Liver (tissue), 9 donors: ENCODE data around the gene GRIPAP1. TPM values are rescaled to one million over a fixed set of nuclear protein-coding genes. Genes with fewer than 3 reads are reported as not detected.

ENCODE experiments used
- DNase-seq: peaks from one replicate; pipeline ENCODE4 v3.0.0-alpha.2; 2017; ENCODE audit warnings: low spot score
- H3K27ac ChIP-seq, 2 donors: one replicate each; pipeline ENCODE4 v1.7.0; 2013; ENCODE audit warnings: inconsistent platforms in 2 of 2, low read length in 2 of 2, control low read depth in 1 of 2, low read depth in 1 of 2, mild to moderate bottlenecking in 1 of 2
- H3K27me3 ChIP-seq, 4 donors: one replicate each; pipeline versions ENCODE4 v1.6.1 to v1.7.0; 2013; ENCODE audit warnings: low read length in 3 of 4, inconsistent platforms in 1 of 4, mild to moderate bottlenecking in 1 of 4, moderate library complexity in 1 of 4; ENCODE audit not compliant: control insufficient read depth in 4 of 4, insufficient read depth in 4 of 4
- H3K36me3 ChIP-seq, 4 donors: one replicate each; pipeline versions ENCODE4 v1.6.1 to v1.7.0; 2013; ENCODE audit warnings: low read length in 3 of 4, mild to moderate bottlenecking in 3 of 4, low read depth in 1 of 4, moderate library complexity in 1 of 4; ENCODE audit not compliant: control insufficient read depth in 4 of 4, insufficient read depth in 3 of 4
- H3K4me1 ChIP-seq, 4 donors: one replicate each; pipeline versions ENCODE4 v1.6.1 to v1.7.0; 2013; ENCODE audit warnings: low read length in 3 of 4, mild to moderate bottlenecking in 3 of 4, moderate library complexity in 1 of 4; ENCODE audit not compliant: control insufficient read depth in 4 of 4, insufficient read depth in 4 of 4
- H3K4me3 ChIP-seq, 3 donors: one replicate each; pipeline versions ENCODE4 v1.6.1 to v1.7.0; 2013; ENCODE audit warnings: low read length in 3 of 3, control low read depth in 1 of 3, low read depth in 1 of 3, mild to moderate bottlenecking in 1 of 3
- H3K9ac ChIP-seq, 2 donors: one replicate each; pipeline ENCODE4 v1.7.0; 2013; ENCODE audit warnings: low read length in 2 of 2, mild to moderate bottlenecking in 2 of 2, moderate library complexity in 2 of 2, control low read depth in 1 of 2, low read depth in 1 of 2
- H3K9me3 ChIP-seq, 4 donors: one replicate each; pipeline versions ENCODE4 v1.6.1 to v1.7.0; 2013; ENCODE audit warnings: low read length in 3 of 4; ENCODE audit not compliant: control insufficient read depth in 4 of 4
- HNF4G ChIP-seq: IDR thresholded peaks from 2 replicates; pipeline ENCODE4 v1.6.1; 2016; ENCODE audit warnings: antibody characterized with exemption
- RAD21 ChIP-seq, 2 donors: IDR thresholded peaks; 2 replicates each; pipeline ENCODE4 v1.6.1; 2016; ENCODE audit warnings: antibody characterized with exemption in 2 of 2, mild to moderate bottlenecking in 2 of 2
- SP1 ChIP-seq: IDR thresholded peaks from 2 replicates; pipeline ENCODE4 v1.6.1; 2018; ENCODE audit warnings: antibody characterized with exemption, mild to moderate bottlenecking
- TAF1 ChIP-seq: conservative IDR thresholded peaks from 2 replicates; pipeline ENCODE4 v1.6.1; 2016; ENCODE audit warnings: antibody characterized with exemption, mild to moderate bottlenecking
- YY1 ChIP-seq: IDR thresholded peaks from 2 replicates; pipeline ENCODE4 v1.6.1; 2016; ENCODE audit warnings: antibody characterized with exemption, mild to moderate bottlenecking
- WGBS: extraction: QIAGEN DNeasy Blood & Tissue Kit; methylation state at CpG from one replicate; pipeline ENCODE4 v1.1.7; 2013; 5-methylcytosine and 5-hydroxymethylcytosine counted together
- polyA plus RNA-seq, 2 donors: library from polyadenylated mRNA; stranded (reverse) in 1 of 2; unstranded in 1 of 2; fragments of 200-250 nt in 1 of 2; fragments of >200 nt in 1 of 2; fragmentation: Nextera tagmentation in 1 of 2; extraction: Ambion mirVana in 1 of 2; gene quantifications; one replicate each; pipeline versions ENCODE4 v1.2.1 to v1.2.3, GENCODE V29; 2013 to 2015
- total RNA-seq, 2 donors: library from RNA; depleted of rRNA; stranded (reverse); fragments of >200 nt; gene quantifications; one replicate each; pipeline ENCODE4 v1.2.3, GENCODE V29; 2014
- TF ChIP-seq, protein P1 (sequence below): IDR thresholded peaks from 2 replicates; pipeline ENCODE4 v1.6.1; 2016; ENCODE audit warnings: antibody characterized with exemption
- TF ChIP-seq, protein P2 (sequence below): IDR thresholded peaks from 2 replicates; pipeline ENCODE4 v1.6.1; 2016; ENCODE audit warnings: antibody characterized with exemption, mild to moderate bottlenecking
- TF ChIP-seq, protein P3 (sequence below): fragments of 150-350 bp; IDR thresholded peaks from 2 replicates; pipeline ENCODE4 v1.5.1; 2017; ENCODE audit warnings: improper control_type of control experiment, low read depth, low read length; ENCODE audit not compliant: missing input control
- TF ChIP-seq, protein P4 (sequence below): IDR thresholded peaks from 2 replicates; pipeline ENCODE4 v1.6.1; 2016; ENCODE audit warnings: antibody characterized with exemption
- donor health status: healthy.
- donor health status: healthy.
- donor health status: healthy.
- donor health status: healthy.
- donor health status: healthy.

Gene GRIPAP1
- total and polyA plus RNA-seq, 4 donors = 14.1 to 21.3 (median 16.4) TPM

DNA sequence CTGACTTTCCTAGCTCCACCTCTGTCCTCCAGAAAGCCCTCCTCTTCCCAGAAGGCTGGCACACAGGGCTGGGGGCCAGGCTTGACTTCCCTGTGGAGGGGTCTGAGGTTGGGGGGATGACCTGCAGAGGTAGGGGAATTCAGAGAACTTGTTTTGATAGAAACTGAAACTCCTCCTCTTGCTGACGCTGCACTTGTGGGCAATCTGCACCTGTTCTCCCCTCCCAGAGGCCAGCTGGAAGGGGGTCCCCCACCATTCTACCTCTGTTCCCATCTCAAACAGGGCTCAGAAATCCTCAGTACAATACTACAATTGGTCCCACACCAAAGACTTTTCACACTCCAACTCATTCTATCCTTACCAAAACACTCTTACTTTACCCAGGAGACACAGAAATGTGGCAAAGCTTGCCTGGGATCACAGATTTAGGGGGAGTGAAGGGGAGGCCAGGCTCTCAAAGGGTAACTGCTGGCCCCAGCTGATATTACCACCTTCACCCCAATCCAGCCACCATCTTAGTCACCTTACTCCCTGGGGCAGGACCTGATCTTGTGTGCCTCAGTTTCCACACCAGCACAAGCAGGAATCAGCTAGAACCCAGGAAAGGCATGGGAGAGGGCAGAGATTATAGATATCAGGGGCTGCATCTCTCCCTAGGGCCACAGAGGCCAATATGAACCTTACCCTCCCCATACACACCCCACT lies 63.2 kb downstream of the GRIPAP1 start:
- Histone ChIP-seq H3K27me3 (no peaks in the 10 kb centered on the region), H3K9ac (no peak overlapping the region), H3K4me3 (no peak overlapping the region), H3K4me1 (peaks cover 6 to 30% (median 13%) of the 10 kb centered on the region in 4 donors), H3K36me3 (peaks cover 1 to 9% (median 5%) of the 10 kb centered on the region in 4 donors), H3K9me3 (no peaks in the 10 kb centered on the region), H3K27ac (peak overlapping the region; percentile 21 to 23)
- no peak for DNase-seq
- 83% methylated on average over 1 of the region's 1 CpG for WGBS
- TF ChIP-seq YY1 = no peak
- no peak for TF ChIP-seq RAD21 (IDR thresholded peaks at IDR 0.05)
- TF ChIP-seq, protein P1, sequence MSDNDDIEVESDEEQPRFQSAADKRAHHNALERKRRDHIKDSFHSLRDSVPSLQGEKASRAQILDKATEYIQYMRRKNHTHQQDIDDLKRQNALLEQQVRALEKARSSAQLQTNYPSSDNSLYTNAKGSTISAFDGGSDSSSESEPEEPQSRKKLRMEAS = no peak
- TF ChIP-seq, protein P2, sequence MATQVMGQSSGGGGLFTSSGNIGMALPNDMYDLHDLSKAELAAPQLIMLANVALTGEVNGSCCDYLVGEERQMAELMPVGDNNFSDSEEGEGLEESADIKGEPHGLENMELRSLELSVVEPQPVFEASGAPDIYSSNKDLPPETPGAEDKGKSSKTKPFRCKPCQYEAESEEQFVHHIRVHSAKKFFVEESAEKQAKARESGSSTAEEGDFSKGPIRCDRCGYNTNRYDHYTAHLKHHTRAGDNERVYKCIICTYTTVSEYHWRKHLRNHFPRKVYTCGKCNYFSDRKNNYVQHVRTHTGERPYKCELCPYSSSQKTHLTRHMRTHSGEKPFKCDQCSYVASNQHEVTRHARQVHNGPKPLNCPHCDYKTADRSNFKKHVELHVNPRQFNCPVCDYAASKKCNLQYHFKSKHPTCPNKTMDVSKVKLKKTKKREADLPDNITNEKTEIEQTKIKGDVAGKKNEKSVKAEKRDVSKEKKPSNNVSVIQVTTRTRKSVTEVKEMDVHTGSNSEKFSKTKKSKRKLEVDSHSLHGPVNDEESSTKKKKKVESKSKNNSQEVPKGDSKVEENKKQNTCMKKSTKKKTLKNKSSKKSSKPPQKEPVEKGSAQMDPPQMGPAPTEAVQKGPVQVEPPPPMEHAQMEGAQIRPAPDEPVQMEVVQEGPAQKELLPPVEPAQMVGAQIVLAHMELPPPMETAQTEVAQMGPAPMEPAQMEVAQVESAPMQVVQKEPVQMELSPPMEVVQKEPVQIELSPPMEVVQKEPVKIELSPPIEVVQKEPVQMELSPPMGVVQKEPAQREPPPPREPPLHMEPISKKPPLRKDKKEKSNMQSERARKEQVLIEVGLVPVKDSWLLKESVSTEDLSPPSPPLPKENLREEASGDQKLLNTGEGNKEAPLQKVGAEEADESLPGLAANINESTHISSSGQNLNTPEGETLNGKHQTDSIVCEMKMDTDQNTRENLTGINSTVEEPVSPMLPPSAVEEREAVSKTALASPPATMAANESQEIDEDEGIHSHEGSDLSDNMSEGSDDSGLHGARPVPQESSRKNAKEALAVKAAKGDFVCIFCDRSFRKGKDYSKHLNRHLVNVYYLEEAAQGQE = no peak
- no peak for TF ChIP-seq TAF1
- TF ChIP-seq, protein P3, sequence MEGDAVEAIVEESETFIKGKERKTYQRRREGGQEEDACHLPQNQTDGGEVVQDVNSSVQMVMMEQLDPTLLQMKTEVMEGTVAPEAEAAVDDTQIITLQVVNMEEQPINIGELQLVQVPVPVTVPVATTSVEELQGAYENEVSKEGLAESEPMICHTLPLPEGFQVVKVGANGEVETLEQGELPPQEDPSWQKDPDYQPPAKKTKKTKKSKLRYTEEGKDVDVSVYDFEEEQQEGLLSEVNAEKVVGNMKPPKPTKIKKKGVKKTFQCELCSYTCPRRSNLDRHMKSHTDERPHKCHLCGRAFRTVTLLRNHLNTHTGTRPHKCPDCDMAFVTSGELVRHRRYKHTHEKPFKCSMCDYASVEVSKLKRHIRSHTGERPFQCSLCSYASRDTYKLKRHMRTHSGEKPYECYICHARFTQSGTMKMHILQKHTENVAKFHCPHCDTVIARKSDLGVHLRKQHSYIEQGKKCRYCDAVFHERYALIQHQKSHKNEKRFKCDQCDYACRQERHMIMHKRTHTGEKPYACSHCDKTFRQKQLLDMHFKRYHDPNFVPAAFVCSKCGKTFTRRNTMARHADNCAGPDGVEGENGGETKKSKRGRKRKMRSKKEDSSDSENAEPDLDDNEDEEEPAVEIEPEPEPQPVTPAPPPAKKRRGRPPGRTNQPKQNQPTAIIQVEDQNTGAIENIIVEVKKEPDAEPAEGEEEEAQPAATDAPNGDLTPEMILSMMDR = no peak
- TF ChIP-seq, protein P4, sequence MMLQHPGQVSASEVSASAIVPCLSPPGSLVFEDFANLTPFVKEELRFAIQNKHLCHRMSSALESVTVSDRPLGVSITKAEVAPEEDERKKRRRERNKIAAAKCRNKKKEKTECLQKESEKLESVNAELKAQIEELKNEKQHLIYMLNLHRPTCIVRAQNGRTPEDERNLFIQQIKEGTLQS = no peak

DNA sequence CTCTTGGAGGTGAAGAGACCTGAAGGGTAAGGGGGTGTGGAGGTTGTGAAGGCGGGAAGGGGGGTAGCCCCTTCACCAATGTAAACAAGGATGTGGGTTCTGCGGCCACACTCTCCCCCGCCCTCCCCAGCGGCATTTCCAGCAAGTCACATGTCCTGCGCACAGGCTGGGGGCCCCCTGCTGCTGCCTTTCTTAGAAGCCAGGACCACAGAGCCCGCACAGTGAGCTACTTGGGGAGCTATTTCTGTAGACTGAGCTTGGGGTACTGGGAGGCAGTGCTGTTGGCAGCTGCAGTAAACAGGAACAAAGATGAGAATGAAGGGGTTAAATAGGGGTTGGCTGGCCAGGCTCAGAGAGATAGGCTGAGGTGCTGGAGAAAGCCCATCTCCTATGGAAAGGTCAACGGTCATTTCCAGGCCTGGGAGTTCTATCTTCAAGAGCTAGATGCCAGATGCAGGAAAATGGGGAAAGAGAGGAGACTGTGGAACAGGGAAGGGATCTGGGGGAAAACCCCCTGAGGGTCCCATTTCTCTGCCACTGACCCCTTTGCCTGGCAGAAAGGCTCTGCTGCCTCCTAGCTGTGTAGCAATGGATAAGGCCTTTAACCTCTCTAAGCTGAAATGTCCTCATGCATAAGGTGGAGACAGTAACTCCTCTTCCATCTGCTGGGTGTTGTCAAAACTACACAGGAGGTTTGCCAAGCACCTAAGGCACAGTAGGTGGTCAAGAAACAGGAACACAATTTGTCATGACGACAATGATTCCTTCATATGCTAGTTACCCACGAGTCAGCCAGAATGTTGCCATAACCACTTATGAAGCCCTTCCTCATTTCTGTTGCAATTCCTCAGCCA lies 64.8 kb downstream of the GRIPAP1 start:
- TF ChIP-seq RAD21 (IDR thresholded peaks at IDR 0.05) (peak in 1 of 2 donors; percentile 9), HNF4G (no peak), SP1 (peak; percentile 13)
- Histone ChIP-seq H3K4me1 (peaks cover 4 to 26% (median 10%) of the 10 kb centered on the region in 4 donors), H3K9me3 (no peaks in the 10 kb centered on the region), H3K27me3 (no peaks in the 10 kb centered on the region), H3K4me3 (no peak overlapping the region), H3K9ac (peak overlapping the region in 1 of 2 donors; percentile 59), H3K27ac (peak overlapping the region; percentile 31 to 59), H3K36me3 (peaks cover 1 to 16% (median 6%) of the 10 kb centered on the region in 4 donors)
- DNase-seq = no peak
- WGBS = 61% methylated on average over 9 of the region's 9 CpGs
